GM23248 (cell line): ENCODE measurements around the gene SYCE3. TPM values are rescaled to one million over a fixed set of nuclear protein-coding genes. Genes with fewer than 3 reads are reported as not detected.

ENCODE experiments used
- DNase-seq: peaks from one replicate; pipeline ENCODE4 v3.0.0-alpha.2; 2015
- H2AFZ ChIP-seq: fragments of 200-600 bp; sonication (generic); 2 replicates; pipeline ENCODE4 v1.6.1; 2016; ENCODE audit warnings: antibody characterized with exemption
- H3F3A ChIP-seq: fragments of 200-600 bp; sonication (generic); 2 replicates; pipeline ENCODE4 v1.6.1; 2016; ENCODE audit warnings: mild to moderate bottlenecking, antibody characterized with exemption, mixed run types; ENCODE audit not compliant: insufficient read depth
- H3K27ac ChIP-seq: fragments of 200-600 bp; sonication (generic); 2 replicates; pipeline ENCODE4 v1.5.1; 2016; ENCODE audit warnings: mild to moderate bottlenecking
- H3K27me3 ChIP-seq: fragments of 200-600 bp; sonication (generic); replicated peaks from 2 replicates; pipeline ENCODE4 v1.6.1; 2016; ENCODE audit warnings: mild to moderate bottlenecking; ENCODE audit not compliant: insufficient read depth
- H3K36me3 ChIP-seq: fragments of 200-600 bp; sonication (generic); 2 replicates; pipeline ENCODE4 v1.6.1; 2016; ENCODE audit warnings: low read depth, mild to moderate bottlenecking
- H3K4me1 ChIP-seq: fragments of 200-600 bp; sonication (generic); 2 replicates; pipeline ENCODE4 v1.6.1; 2016; ENCODE audit warnings: mild to moderate bottlenecking; ENCODE audit not compliant: insufficient read depth
- H3K4me2 ChIP-seq: fragments of 200-600 bp; sonication (generic); one replicate; pipeline ENCODE4 v1.6.1; 2016; ENCODE audit warnings: mild to moderate bottlenecking; ENCODE audit not compliant: unreplicated experiment
- H3K4me3 ChIP-seq: fragments of 200-600 bp; sonication (generic); 2 replicates; pipeline ENCODE4 v1.5.1; 2016; ENCODE audit warnings: mild to moderate bottlenecking
- H3K79me2 ChIP-seq: fragments of 200-600 bp; sonication (generic); 2 replicates; pipeline ENCODE4 v1.6.1; 2016; ENCODE audit warnings: mild to moderate bottlenecking; ENCODE audit not compliant: insufficient read depth
- H3K9ac ChIP-seq: fragments of 200-600 bp; sonication (generic); 2 replicates; pipeline ENCODE4 v1.6.1; 2016; ENCODE audit warnings: mild to moderate bottlenecking
- H3K9me2 ChIP-seq: fragments of 200-600 bp; sonication (generic); 2 replicates; pipeline ENCODE4 v1.6.1; 2016; ENCODE audit warnings: mixed run types, mild to moderate bottlenecking, moderate library complexity; ENCODE audit not compliant: insufficient read depth
- H3K9me3 ChIP-seq: fragments of 200-600 bp; sonication (generic); one replicate; pipeline ENCODE4 v1.6.1; 2017; ENCODE audit warnings: low read depth
- H4K20me1 ChIP-seq: fragments of 200-600 bp; sonication (generic); 2 replicates; pipeline ENCODE4 v1.6.0; 2016; ENCODE audit not compliant: insufficient read depth
- EZH2 ChIP-seq: fragments of 200-600 bp; sonication (generic); IDR thresholded peaks from 2 replicates; pipeline ENCODE4 v1.6.1; 2018; ENCODE audit warnings: antibody characterized with exemption, mild to moderate bottlenecking; ENCODE audit not compliant: insufficient read depth, poor library complexity, severe bottlenecking
- EZH2phosphoT487 ChIP-seq: fragments of 200-600 bp; sonication (generic); IDR thresholded peaks from 2 replicates; pipeline ENCODE4 v1.6.1; 2018; ENCODE audit warnings: antibody characterized with exemption, moderate library complexity, mild to moderate bottlenecking, low read depth; ENCODE audit not compliant: insufficient read depth
- WGBS, 2 experiments: methylation state at CpG; one replicate each; pipeline ENCODE4 v1.1.6; 2015 to 2017; ENCODE audit warnings: low lambda C conversion rate in 2 of 2, low coverage in 1 of 2; ENCODE audit errors: missing lambda C conversion rate in 2 of 2; 5-methylcytosine and 5-hydroxymethylcytosine counted together
- in situ Hi-C: fragments of 300-500 bp; cut with MboI; formaldehyde crosslinking; loops from 2 replicates; pipeline ENCODE4 v1.15.0; 2020
- polyA plus RNA-seq: library from polyadenylated mRNA; unstranded; fragments of >200 nt; fragmentation: Nextera tagmentation; extraction: Ambion mirVana; gene quantifications from 2 replicates; pipeline ENCODE4 v1.2.1, GENCODE V29; 2016
- total RNA-seq: library from RNA; depleted of rRNA; stranded (reverse); fragments of >200 nt; shearing (Covaris generic); gene quantifications from 2 replicates; pipeline ENCODE4 v1.2.3, GENCODE V29; 2014

SYCE3 gene
- total and polyA plus RNA-seq, 2 experiments from 2014 or later: 0.80 TPM; not detected in 1

DNA sequence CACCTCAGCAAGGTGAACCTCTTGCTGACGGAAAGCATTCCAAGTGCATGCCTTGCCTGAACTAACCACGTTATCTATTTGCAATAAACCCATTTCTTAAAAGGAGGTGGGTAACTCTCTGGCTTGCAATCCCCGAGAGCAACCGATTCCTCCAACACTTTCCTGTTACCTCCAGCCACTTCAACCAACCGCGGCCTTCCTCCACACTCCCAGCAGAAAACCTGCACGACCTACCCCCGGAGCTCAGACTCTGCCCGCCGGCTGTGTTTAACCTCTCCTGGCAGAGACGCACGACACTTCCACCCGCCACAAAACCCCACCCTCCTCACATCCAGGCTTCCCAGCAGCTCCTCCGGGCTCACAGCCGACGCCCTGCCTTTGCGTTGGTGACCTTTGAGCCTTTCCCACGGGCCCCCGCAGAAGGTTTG is 38.0 kb downstream of the SYCE3 start:
- H3F3A ChIP-seq: peaks cover 16% of the 10 kb centered on the region; the same call in 1 of the 2 replicates
- no peak for TF ChIP-seq EZH2phosphoT487
- TF ChIP-seq EZH2: no peak
- H2AFZ ChIP-seq: peak overlapping the region; percentile 24
- no peaks in the 10 kb centered on the region for H3K9me3 ChIP-seq
- peak overlapping the region; percentile 84 for H3K27ac ChIP-seq
- H3K27me3 ChIP-seq: no peaks in the 10 kb centered on the region
- H3K9ac ChIP-seq: peak overlapping the region; percentile 85
- no peaks in the 10 kb centered on the region for H3K4me1 ChIP-seq
- peaks cover 34% of the 10 kb centered on the region for H3K79me2 ChIP-seq
- no peaks in the 10 kb centered on the region for H3K9me2 ChIP-seq
- H3K4me2 ChIP-seq: peak overlapping the region; percentile 91
- peak overlapping the region; percentile 77 for H3K4me3 ChIP-seq
- H4K20me1 ChIP-seq: no peaks in the 10 kb centered on the region
- peak; percentile 65 for DNase-seq
- 0 out of 2 replicates have a peak, but pooled peaks cover 6% of the 10 kb centered on the region for H3K36me3 ChIP-seq
- in situ Hi-C loops: no loop called here
- 7 to 15% methylated on average over 17 to 19 of the region's 19 CpGs for WGBS, 2 experiments

DNA sequence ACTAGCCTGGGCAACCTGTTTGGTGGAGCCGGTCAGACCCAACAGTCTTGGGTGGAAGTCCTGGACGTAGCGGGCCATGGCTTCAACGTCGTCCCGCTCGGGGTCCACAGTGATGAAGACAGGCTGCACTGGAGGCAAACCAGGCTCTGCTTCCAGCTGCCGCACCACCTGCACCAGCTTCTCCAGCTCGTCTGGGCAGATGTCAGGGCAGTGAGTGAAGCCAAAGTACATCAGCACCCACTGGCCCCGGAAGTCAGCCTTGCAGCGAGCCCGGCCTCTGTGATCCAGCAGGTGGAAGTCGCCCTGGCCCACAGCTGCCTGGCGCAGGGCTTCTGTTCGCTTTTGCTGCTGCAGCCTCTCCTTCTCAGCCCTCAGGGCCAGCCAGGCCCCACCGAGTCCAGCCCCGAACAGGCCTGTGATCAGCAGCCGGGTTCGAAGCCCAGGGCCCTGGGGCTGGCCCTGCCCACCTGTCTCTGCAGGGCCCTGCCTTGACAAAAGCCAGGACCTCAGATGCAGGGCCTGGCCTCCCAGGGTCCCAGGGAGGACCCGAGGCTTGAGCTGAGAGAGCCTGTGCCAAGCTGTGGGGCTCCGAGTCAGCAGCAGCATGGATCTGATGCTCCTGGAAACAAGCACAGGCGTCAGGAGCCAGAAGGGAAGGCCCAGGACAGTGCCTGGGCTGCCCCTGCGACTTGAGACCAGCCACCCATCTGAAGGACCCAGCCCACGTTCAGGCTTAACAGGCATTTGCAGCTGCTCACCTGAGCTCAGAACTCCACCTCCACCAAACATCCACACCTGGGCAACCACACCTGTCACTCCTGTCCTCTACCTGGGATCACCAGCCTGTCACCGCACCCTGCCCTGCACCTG is 38.7 kb downstream of the SYCE3 start:
- H3K27ac ChIP-seq: peak overlapping the region; percentile 84
- no peaks in the 10 kb centered on the region for H3K4me1 ChIP-seq
- H3K9me2 ChIP-seq: no peaks in the 10 kb centered on the region
- 0 out of 2 replicates have a peak, but pooled peaks cover 6% of the 10 kb centered on the region for H3K36me3 ChIP-seq
- no peak overlapping the region for H2AFZ ChIP-seq
- peak overlapping the region; percentile 91 for H3K4me2 ChIP-seq
- H3F3A ChIP-seq: peaks cover 16% of the 10 kb centered on the region; the same call in 1 of the 2 replicates
- H4K20me1 ChIP-seq: no peaks in the 10 kb centered on the region
- no peaks in the 10 kb centered on the region for H3K27me3 ChIP-seq
- peak overlapping the region; percentile 77 for H3K4me3 ChIP-seq
- in situ Hi-C loops: no loop called here
- WGBS, 2 experiments: 68 to 72% methylated on average over 24 to 25 of the region's 25 CpGs
- peak overlapping the region; percentile 85 for H3K9ac ChIP-seq
- H3K9me3 ChIP-seq: no peaks in the 10 kb centered on the region
- no peak for DNase-seq
- peaks cover 34% of the 10 kb centered on the region for H3K79me2 ChIP-seq
- TF ChIP-seq EZH2: no peak
- no peak for TF ChIP-seq EZH2phosphoT487

DNA sequence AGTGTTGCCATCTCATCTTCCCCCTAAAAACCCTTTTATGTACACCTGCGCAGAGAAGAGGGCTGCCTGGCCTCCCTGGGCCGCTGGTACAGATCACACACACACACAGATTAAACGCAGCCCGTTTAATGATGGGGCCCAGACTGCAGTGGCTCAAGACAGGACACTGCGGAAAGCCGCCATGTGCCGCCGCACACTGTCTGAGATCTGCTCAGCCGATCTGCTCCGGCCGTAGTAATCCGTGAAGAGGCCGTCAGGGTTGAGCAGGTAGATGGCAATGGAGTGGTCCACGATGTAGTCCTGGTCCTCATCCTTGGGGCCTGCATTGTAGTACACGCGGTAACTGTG is 39.3 kb downstream of the SYCE3 start:
- TF ChIP-seq EZH2: no peak
- no peak for TF ChIP-seq EZH2phosphoT487

DNA sequence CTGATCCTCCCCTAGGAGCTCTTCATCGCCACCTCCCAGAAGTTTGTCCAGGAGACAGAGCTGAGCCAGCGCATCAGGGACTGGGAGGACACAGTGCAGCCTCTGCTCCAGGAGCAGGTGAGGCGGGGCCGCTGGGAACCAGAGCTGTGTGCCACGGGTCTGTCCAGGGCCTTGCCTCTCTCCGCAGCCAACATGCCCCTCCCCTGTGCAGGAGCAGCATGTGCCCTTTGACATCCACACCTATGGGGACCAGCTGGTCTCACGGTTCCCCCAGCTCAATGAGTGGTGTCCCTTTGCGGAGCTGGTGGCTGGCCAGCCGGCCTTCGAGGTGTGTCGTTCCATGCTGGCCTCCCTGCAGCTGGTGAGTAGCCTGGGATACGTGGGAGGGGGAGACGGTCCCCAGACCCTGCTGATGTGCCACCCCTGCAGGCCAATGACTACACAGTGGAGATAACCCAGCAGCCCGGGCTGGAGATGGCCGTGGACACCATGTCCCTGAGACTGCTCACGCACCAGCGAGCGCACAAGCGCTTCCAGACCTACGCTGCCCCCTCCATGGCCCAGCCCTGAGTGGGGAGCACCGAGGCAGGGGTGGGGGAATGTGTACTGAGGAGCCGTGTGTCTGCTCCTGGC is 39.8 kb downstream of the SYCE3 start:
- TF ChIP-seq EZH2: no peak
- TF ChIP-seq EZH2phosphoT487: no peak
- H3K9ac ChIP-seq: no peak overlapping the region
- peaks cover 4% of the 10 kb centered on the region; the same call in 1 of the 2 replicates for H3F3A ChIP-seq
- H3K4me3 ChIP-seq: no peak overlapping the region
- no peaks in the 10 kb centered on the region for H3K9me3 ChIP-seq
- no peaks in the 10 kb centered on the region for H3K9me2 ChIP-seq
- WGBS, 2 experiments: 88 to 90% methylated on average over 22 of the region's 22 CpGs
- DNase-seq: no peak
- no peak overlapping the region for H3K27ac ChIP-seq
- no peak overlapping the region for H2AFZ ChIP-seq
- in situ Hi-C loops: no loop called here
- 0 out of 2 replicates have a peak, but pooled peaks cover 6% of the 10 kb centered on the region for H3K36me3 ChIP-seq
- H4K20me1 ChIP-seq: no peaks in the 10 kb centered on the region
- no peaks in the 10 kb centered on the region for H3K4me1 ChIP-seq
- no peak overlapping the region for H3K4me2 ChIP-seq
- H3K27me3 ChIP-seq: no peaks in the 10 kb centered on the region
- H3K79me2 ChIP-seq: peaks cover 34% of the 10 kb centered on the region

More for the DNA sequence above, 39.3 kb downstream of the SYCE3 start:
- no peak overlapping the region for H3K4me3 ChIP-seq
- no peak overlapping the region for H3K9ac ChIP-seq
- H4K20me1 ChIP-seq: no peaks in the 10 kb centered on the region
- DNase-seq: no peak
- H3K9me2 ChIP-seq: no peaks in the 10 kb centered on the region
- H2AFZ ChIP-seq: no peak overlapping the region
- no peak overlapping the region for H3K27ac ChIP-seq
- in situ Hi-C loops: no loop called here
- H3K4me2 ChIP-seq: no peak overlapping the region
- no peaks in the 10 kb centered on the region for H3K27me3 ChIP-seq
- H3K9me3 ChIP-seq: no peaks in the 10 kb centered on the region
- peaks cover 10% of the 10 kb centered on the region; the same call in 1 of the 2 replicates for H3F3A ChIP-seq
- 0 out of 2 replicates have a peak, but pooled peaks cover 6% of the 10 kb centered on the region for H3K36me3 ChIP-seq
- H3K4me1 ChIP-seq: no peaks in the 10 kb centered on the region
- WGBS, 2 experiments: 95 to 97% methylated on average over 16 of the region's 16 CpGs
- H3K79me2 ChIP-seq: peaks cover 34% of the 10 kb centered on the region
